Ectodermal cell (in vitro differentiated cells): ENCODE measurements around the gene DEGS1.

Source experiments
- H3K27ac ChIP-seq: 2 replicates; pipeline ENCODE4 v1.7.0; 2013; ENCODE audit warnings: mild to moderate bottlenecking, low read depth, low read length; ENCODE audit not compliant: insufficient read depth, poor library complexity, severe bottlenecking
- H3K27me3 ChIP-seq: 2 replicates; pipeline ENCODE4 v1.7.0; 2013; ENCODE audit warnings: mild to moderate bottlenecking, low read length; ENCODE audit not compliant: insufficient read depth, control insufficient read depth, poor library complexity, severe bottlenecking
- H3K36me3 ChIP-seq: one replicate; pipeline ENCODE4 v1.7.0; 2013; ENCODE audit warnings: low read length; ENCODE audit not compliant: control insufficient read depth, insufficient read depth
- H3K4me1 ChIP-seq: one replicate; pipeline ENCODE4 v1.7.0; 2013; ENCODE audit warnings: low read length; ENCODE audit not compliant: control insufficient read depth, insufficient read depth
- H3K4me3 ChIP-seq: 2 replicates; pipeline ENCODE4 v1.7.0; 2013; ENCODE audit warnings: low read depth, low read length, control low read depth; ENCODE audit not compliant: insufficient read depth
- H3K9me3 ChIP-seq: 2 replicates; pipeline ENCODE4 v1.7.0; 2013; ENCODE audit warnings: mild to moderate bottlenecking, low read length, moderate library complexity; ENCODE audit not compliant: control insufficient read depth
- WGBS, 2 experiments: methylation state at CpG; one replicate each; pipeline ENCODE4 v1.1.7; 2013; ENCODE audit warnings: missing lambda C conversion rate in 2 of 2; 5-methylcytosine and 5-hydroxymethylcytosine counted together

DEGS1 gene

GRCh38 chr1:224211206-224211962 is 28.3 kb downstream of the DEGS1 start:
- Histone ChIP-seq H3K4me3 (no peak overlapping the region), H3K27me3 (no peaks in the 10 kb centered on the region), H3K9me3 (no peaks in the 10 kb centered on the region), H3K4me1 (no peaks in the 10 kb centered on the region), H3K36me3 (no peaks in the 10 kb centered on the region), H3K27ac (no peak overlapping the region)
- WGBS, 2 experiments, result 89 to 98% methylated on average over 4 of the region's 4 CpGs

GRCh38 chr1:224212618-224213061 is 29.6 kb downstream of the DEGS1 start:
- WGBS, 2 experiments, result 90 to 91% methylated on average over 13 of the region's 13 CpGs
- Histone ChIP-seq H3K27ac (no peak overlapping the region), H3K4me3 (no peak overlapping the region), H3K9me3 (no peaks in the 10 kb centered on the region), H3K36me3 (no peaks in the 10 kb centered on the region), H3K4me1 (no peaks in the 10 kb centered on the region), H3K27me3 (no peaks in the 10 kb centered on the region)

- WGBS, 2 experiments, result 58 to 64% methylated on average over 4 of the region's 4 CpGs
- Histone ChIP-seq H3K27ac (no peak overlapping the region), H3K4me3 (no peak overlapping the region), H3K36me3 (no peaks in the 10 kb centered on the region), H3K9me3 (no peaks in the 10 kb centered on the region), H3K27me3 (no peaks in the 10 kb centered on the region), H3K4me1 (no peaks in the 10 kb centered on the region)
Observed at GRCh38 chr1:224213438-224214119, 30.5 kb downstream of the DEGS1 start.

- Histone ChIP-seq H3K27ac (no peak overlapping the region), H3K4me3 (no peak overlapping the region), H3K36me3 (no peaks in the 10 kb centered on the region), H3K4me1 (no peaks in the 10 kb centered on the region), H3K27me3 (no peaks in the 10 kb centered on the region), H3K9me3 (no peaks in the 10 kb centered on the region)
- 93 to 96% methylated on average over 8 of the region's 8 CpGs for WGBS, 2 experiments
Observed at GRCh38 chr1:224216382-224216781, 33.3 kb downstream of the DEGS1 start.

- Histone ChIP-seq H3K4me1 (no peaks in the 10 kb centered on the region), H3K27me3 (no peaks in the 10 kb centered on the region), H3K27ac (no peak overlapping the region), H3K9me3 (no peaks in the 10 kb centered on the region), H3K36me3 (no peaks in the 10 kb centered on the region), H3K4me3 (no peak overlapping the region)
- 92 to 94% methylated on average over 11 of the region's 11 CpGs for WGBS, 2 experiments
Observed at GRCh38 chr1:224217655-224218623, 34.9 kb downstream of the DEGS1 start.

GRCh38 chr1:224219011-224219611 is 36.1 kb downstream of the DEGS1 start:
- Histone ChIP-seq H3K27me3 (no peaks in the 10 kb centered on the region), H3K9me3 (no peaks in the 10 kb centered on the region), H3K36me3 (no peaks in the 10 kb centered on the region), H3K4me1 (peaks cover 4% of the 10 kb centered on the region), H3K27ac (no peak overlapping the region), H3K4me3 (no peak overlapping the region)
- WGBS, 2 experiments, result 80 to 85% methylated on average over 5 of the region's 5 CpGs

- Histone ChIP-seq H3K27me3 (no peaks in the 10 kb centered on the region), H3K36me3 (no peaks in the 10 kb centered on the region), H3K9me3 (no peaks in the 10 kb centered on the region), H3K4me3 (no peak overlapping the region), H3K27ac (no peak overlapping the region), H3K4me1 (peaks cover 4% of the 10 kb centered on the region)
- 89 to 91% methylated on average over 7 of the region's 7 CpGs for WGBS, 2 experiments
Observed at GRCh38 chr1:224219612-224220059, 36.6 kb downstream of the DEGS1 start.

GRCh38 chr1:224223819-224224714 is 41.0 kb downstream of the DEGS1 start:
- Histone ChIP-seq H3K27ac (no peak overlapping the region), H3K4me3 (no peak overlapping the region), H3K9me3 (no peaks in the 10 kb centered on the region), H3K27me3 (no peaks in the 10 kb centered on the region), H3K36me3 (no peaks in the 10 kb centered on the region), H3K4me1 (peaks cover 4% of the 10 kb centered on the region)
- 88 to 89% methylated on average over 12 of the region's 12 CpGs for WGBS, 2 experiments

- Histone ChIP-seq H3K9me3 (no peaks in the 10 kb centered on the region), H3K4me3 (no peak overlapping the region), H3K27me3 (no peaks in the 10 kb centered on the region), H3K4me1 (peaks cover 4% of the 10 kb centered on the region), H3K27ac (no peak overlapping the region), H3K36me3 (peaks cover 5% of the 10 kb centered on the region)
- 91 to 92% methylated on average over 6 of the region's 6 CpGs for WGBS, 2 experiments
Observed at GRCh38 chr1:224226849-224227502, 43.9 kb downstream of the DEGS1 start.
